Heart left ventricle (tissue), 16 donors: Measurements from ENCODE around the gene ZFPM1. TPM values are rescaled to one million over a fixed set of nuclear protein-coding genes. Genes with fewer than 3 reads are reported as not detected.

Source experiments
- ATAC-seq, 4 donors: fragments of 200-7000 bp; cut with Tn5 transposase; one replicate each; pipeline ENCODE4 v1.9.1; 2020 to 2022; ENCODE audit warnings: moderate library complexity in 4 of 4, mild to moderate bottlenecking in 3 of 4, moderate number of reproducible peaks in 1 of 4
- DNase-seq, 5 donors: peaks; one replicate each; pipeline ENCODE4 v3.0.0-alpha.2; 2020
- H3K27ac ChIP-seq, 12 donors: fragments of 200-600 bp; sonication (generic) in 4 of 12; one replicate each; pipeline versions ENCODE4 v1.5.0 to v1.8.0; 2016 to 2022; ENCODE audit warnings: mild to moderate bottlenecking in 2 of 12
- H3K27me3 ChIP-seq, 9 donors: fragments of 200-600 bp; sonication (generic) in 2 of 9; one replicate each; pipeline versions ENCODE4 v1.5.1 to v1.8.0; 2016 to 2022; ENCODE audit warnings: mild to moderate bottlenecking in 3 of 9
- H3K36me3 ChIP-seq, 9 donors: fragments of 200-600 bp; sonication (generic) in 2 of 9; one replicate each; pipeline versions ENCODE4 v1.5.0 to v1.8.0; 2018 to 2022; ENCODE audit warnings: mild to moderate bottlenecking in 2 of 9
- H3K4me1 ChIP-seq, 12 donors: fragments of 200-600 bp; sonication (generic) in 4 of 12; one replicate each; pipeline versions ENCODE4 v1.5.0 to v1.8.0; 2016 to 2022; ENCODE audit warnings: mild to moderate bottlenecking in 3 of 12
- H3K4me3 ChIP-seq, 12 donors: fragments of 200-600 bp; sonication (generic) in 4 of 12; one replicate each; pipeline versions ENCODE4 v1.5.0 to v1.8.0; 2017 to 2022; ENCODE audit warnings: mild to moderate bottlenecking in 9 of 12, moderate library complexity in 4 of 12
- H3K9me3 ChIP-seq, 12 donors: fragments of 200-600 bp; sonication (generic) in 4 of 12; one replicate each; pipeline versions ENCODE4 v1.5.0 to v1.8.0; 2016 to 2022; ENCODE audit warnings: mild to moderate bottlenecking in 1 of 12
- CTCF ChIP-seq, 12 donors: fragments of 200-600 bp; sonication (generic) in 4 of 12; IDR thresholded peaks; one replicate each; pipeline versions ENCODE4 v1.5.0 to v1.8.0; 2018 to 2022; ENCODE audit warnings: antibody characterized with exemption in 12 of 12, mild to moderate bottlenecking in 5 of 12
- POLR2A ChIP-seq, 2 donors: fragments of 450-650 bp; IDR thresholded peaks; one replicate each; pipeline ENCODE4 v1.6.1; 2017; ENCODE audit warnings: antibody characterized with exemption in 2 of 2, mild to moderate bottlenecking in 2 of 2, moderate library complexity in 2 of 2
- WGBS, 4 donors: extraction: QIAGEN DNeasy Blood & Tissue Kit in 2 of 4; methylation state at CpG; one replicate each; pipeline versions ENCODE4 v1.1.5 to v1.1.7; 2013 to 2018; 5-methylcytosine and 5-hydroxymethylcytosine counted together
- intact Hi-C, 10 donors: fragments of 100-400 bp; cut with DNase I; formaldehyde crosslinking; loops; one replicate each; pipeline versions ENCODE4 v1.11.1 to v1.14.2; 2022
- polyA plus RNA-seq, 2 donors: library from polyadenylated mRNA; stranded (reverse); fragments of 200-250 nt; gene quantifications; one replicate each; pipeline ENCODE4 v1.2.3, GENCODE V29; 2013
- total RNA-seq, 9 donors: library from RNA; depleted of rRNA in 2 of 9; stranded (reverse); fragments of >200 nt in 2 of 9; fragmentation: NEBNext Ultra II Directional in 3 of 9; extraction: Animal tissue kit (Norgen Biotek cat#: 25700) in 3 of 9; gene quantifications; one replicate each; pipeline versions ENCODE4 v1.1.0 to v1.2.4, GENCODE V29; 2016 to 2023
- donor health status: ischemic (EF 13 %, LVEDD 7.1; RV severe dilation, severe dysfunction).
- donor health status: healthy with polysubstance abuse.
- donor health status: DM: no; HTN: yes; CAD: no.
- donor health status: DM: no; HTN: no; CAD: no.
- donor health status: ischemic (EF 25% LVEDD 6.9; RV normal size, moderate dysfunction).
- donor health status: ischemic (EF 25% LVEDD 5.7; RV mildly dilated, moderate dysfunction).
- donor health status: healthy.
- donor health status: DM: yes; HTN: yes; CAD: no.
- donor health status: ischemic (EF 35%, LVEDD 5.7; RV mildly dilated, moderate dysfunction).
- donor health status: nonischemic (EF 11% LVEDD 7.7; RV severe dilation, severe dysfunction).
- donor health status: DM: yes; HTN: yes; CAD: no.
- donor health status: PGD.
- donor health status: ischemic (EF 29% LVEDD 5.4; RV normal size, mild dysfunction).
- donor health status: nonischemic (EF 23%, LVEDD 6.1; RV moderate dilation, normal function).

Gene ZFPM1
- total and polyA plus RNA-seq, 11 donors: 1.3 to 6.3 (median 4.1) TPM

DNA sequence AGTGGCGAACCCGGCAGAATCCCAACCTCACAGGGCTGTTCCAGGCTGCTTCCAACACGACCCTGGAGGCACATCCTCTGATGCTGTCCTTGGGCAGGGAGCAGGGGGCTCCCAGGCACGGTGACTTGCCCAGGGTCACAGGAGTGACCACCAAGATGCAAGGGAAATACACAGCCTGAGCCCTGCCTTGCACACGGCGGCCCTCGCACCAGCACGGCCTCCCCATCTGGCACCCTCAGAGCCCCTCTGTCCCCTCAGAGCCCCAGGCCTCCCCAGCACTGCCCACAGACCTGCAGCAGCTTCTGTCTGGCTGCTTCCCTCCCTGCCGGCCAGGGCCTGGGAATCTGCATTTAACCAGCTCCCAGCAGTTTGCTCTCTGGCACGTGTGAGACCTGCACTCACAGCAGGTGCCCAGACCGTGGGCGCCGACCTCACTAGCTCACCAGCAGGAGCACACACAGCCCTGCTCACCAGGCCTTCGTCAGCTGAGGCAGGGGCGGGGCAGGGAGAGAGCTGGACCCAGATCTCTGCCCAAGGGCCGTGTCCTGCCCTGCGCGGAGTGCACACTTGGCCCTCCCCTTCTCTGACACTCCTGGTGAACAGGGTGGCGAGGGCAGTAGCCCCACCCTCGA lies 87.4 kb downstream of the ZFPM1 start:
- no peak overlapping the region for H3K4me3 ChIP-seq
- WGBS, 4 donors: 59 to 64% (median 62%) methylated on average over 13 to 20 of the region's 20 CpGs
- H3K27ac ChIP-seq: no peak overlapping the region
- TF ChIP-seq CTCF (IDR thresholded peaks at IDR 0.05): no peak
- no peak for TF ChIP-seq POLR2A (IDR thresholded peaks at IDR 0.05)
- no peak for DNase-seq
- H3K4me1 ChIP-seq: peaks cover 0 to 5% (median 2%) of the 10 kb centered on the region in 12 donors
- H3K9me3 ChIP-seq: peaks cover 0 to 25% (median 19%) of the 10 kb centered on the region in 12 donors
- no peak for ATAC-seq
- H3K36me3 ChIP-seq: no peaks in the 10 kb centered on the region
- intact Hi-C loops: no loop called here
- H3K27me3 ChIP-seq: peaks cover 10 to 33% (median 22%) of the 10 kb centered on the region in 9 donors

- no peak for ATAC-seq
- intact Hi-C loops: no loop called here
- Histone ChIP-seq H3K27ac (no peak overlapping the region), H3K27me3 (peaks cover 15 to 42% (median 23%) of the 10 kb centered on the region in 9 donors), H3K4me3 (no peak overlapping the region), H3K4me1 (no peaks in the 10 kb centered on the region), H3K9me3 (peaks cover 0 to 25% (median 19%) of the 10 kb centered on the region in 12 donors), H3K36me3 (no peaks in the 10 kb centered on the region)
- no peak for TF ChIP-seq POLR2A (IDR thresholded peaks at IDR 0.05)
- no peak for TF ChIP-seq CTCF (IDR thresholded peaks at IDR 0.05)
- peak in 1 of 5 donors; percentile 9 for DNase-seq
- 67 to 68% (median 68%) methylated on average over 15 of the region's 15 CpGs for WGBS, 4 donors
Observed at GRCh38 chr16:88541831-88542616, 88.9 kb downstream of the ZFPM1 start.

DNA sequence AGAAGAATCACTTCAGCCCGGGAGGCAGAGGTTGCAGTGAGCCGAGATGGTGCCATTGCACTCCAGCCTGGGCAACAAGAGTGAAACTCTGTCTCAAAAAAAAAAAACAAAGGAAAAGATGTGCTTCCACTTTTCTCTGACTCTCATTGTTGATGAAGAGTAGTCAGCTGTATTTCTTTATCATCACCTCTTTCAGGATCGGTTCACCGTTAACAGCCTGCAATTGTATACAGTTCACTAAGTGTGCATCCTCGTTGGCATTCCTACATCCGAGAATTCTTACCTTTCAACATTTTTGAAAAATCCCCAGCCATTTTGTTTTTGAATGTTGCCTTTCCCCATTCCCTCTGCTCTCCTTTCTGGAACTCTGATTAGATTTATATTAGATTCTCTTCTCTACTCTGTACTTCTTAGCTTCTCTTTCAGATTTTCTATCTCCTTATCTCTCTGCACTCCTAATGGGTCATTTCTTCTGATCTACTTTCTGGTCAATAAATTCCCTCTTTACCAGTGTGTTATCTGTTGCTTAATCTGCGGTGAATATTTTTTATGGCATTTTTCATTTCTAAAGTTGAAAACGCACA lies 90.2 kb downstream of the ZFPM1 start:
- DNase-seq (no peak), ATAC-seq (no peak)
- TF ChIP-seq CTCF (IDR thresholded peaks at IDR 0.05) (no peak), POLR2A (IDR thresholded peaks at IDR 0.05) (no peak)
- Histone ChIP-seq H3K9me3 (peaks cover 0 to 25% (median 19%) of the 10 kb centered on the region in 12 donors), H3K4me1 (no peaks in the 10 kb centered on the region), H3K27ac (no peak overlapping the region), H3K27me3 (peaks cover 18 to 46% (median 23%) of the 10 kb centered on the region in 9 donors), H3K4me3 (no peak overlapping the region), H3K36me3 (no peaks in the 10 kb centered on the region)
- WGBS, 4 donors: 77 to 85% (median 80%) methylated on average over 8 of the region's 8 CpGs
- intact Hi-C loops: no loop called here

- Histone ChIP-seq H3K27ac (no peak overlapping the region), H3K4me1 (peaks cover 0 to 11% (median 4%) of the 10 kb centered on the region in 12 donors), H3K4me3 (no peak overlapping the region), H3K36me3 (no peaks in the 10 kb centered on the region), H3K27me3 (peaks cover 3 to 29% (median 11%) of the 10 kb centered on the region in 9 donors), H3K9me3 (peaks cover 0 to 25% (median 19%) of the 10 kb centered on the region in 12 donors)
- ATAC-seq (no peak), DNase-seq (no peak)
- WGBS, 4 donors: 58 to 78% (median 68%) methylated on average over 7 of the region's 7 CpGs
- intact Hi-C loops: no loop called here
- no peak for TF ChIP-seq POLR2A (IDR thresholded peaks at IDR 0.05)
- TF ChIP-seq CTCF (IDR thresholded peaks at IDR 0.05): no peak
Observed at GRCh38 chr16:88545781-88546180, 92.7 kb downstream of the ZFPM1 start.
